Ovary (tissue), 3 donors: ENCODE measurements around the gene KRTAP5-2.

ENCODE experiments used
- CTCF ChIP-seq, 3 donors: fragments of 450-650 bp in 2 of 3; fragments of 200-600 bp in 1 of 3; IDR thresholded peaks; one replicate each; pipeline versions ENCODE4 v1.5.1 to v1.8.0; 2016 to 2022; ENCODE audit warnings: antibody characterized with exemption in 3 of 3, mild to moderate bottlenecking in 1 of 3
- POLR2A ChIP-seq: fragments of 450-650 bp; IDR thresholded peaks from one replicate; pipeline ENCODE4 v1.6.1; 2017; ENCODE audit warnings: antibody characterized with exemption, mild to moderate bottlenecking, moderate library complexity
- donor health status: DM: no; HTN: no; CAD: no.

- TF ChIP-seq POLR2A (no peak), CTCF (IDR thresholded peaks at IDR 0.05) (no peak)
These were observed 30.6 kb upstream of the KRTAP5-2 start for GRCh38 chr11:1628506-1629325.
